HG03565 (cell line): ENCODE measurements around the gene GEMIN5.
A peak's percentile ranks its signal among the peaks of the same experiment; 100 is the strongest.

Experiments
- ATAC-seq: cut with Tn5 transposase; IDR thresholded peaks from one replicate; pipeline ENCODE4 v1.9.1; 2021; ENCODE audit warnings: mild to moderate bottlenecking, moderate library complexity; ENCODE audit not compliant: unreplicated experiment

GEMIN5 gene

GRCh38 chr5:154857530-154858296 lies 80.3 kb downstream of the GEMIN5 start:
- peak; percentile 52 for ATAC-seq

- no peak for ATAC-seq
Observed at GRCh38 chr5:154851351-154851750, 86.7 kb downstream of the GEMIN5 start.

- ATAC-seq = no peak
Observed at GRCh38 chr5:154850255-154851062, 87.6 kb downstream of the GEMIN5 start, which contains the start of gene FAXDC2. Gene FAXDC2 (minus strand): TSS chr5:154850603. CDS start chr5:154838178, 12,425 bp downstream.

- ATAC-seq = no peak
Observed at GRCh38 chr5:154849791-154850201, 88.2 kb downstream of the GEMIN5 start.

- no peak for ATAC-seq
Observed at GRCh38 chr5:154849264-154849785, 88.7 kb downstream of the GEMIN5 start.

- no peak for ATAC-seq
Observed at GRCh38 chr5:154844809-154845208, 93.2 kb downstream of the GEMIN5 start.

GRCh38 chr5:154842689-154843530 lies 95.1 kb downstream of the GEMIN5 start:
- no peak for ATAC-seq

GRCh38 chr5:154841273-154841661 lies 96.7 kb downstream of the GEMIN5 start:
- no peak for ATAC-seq

GRCh38 chr5:154840435-154841272 lies 97.4 kb downstream of the GEMIN5 start:
- ATAC-seq = no peak
